ENCODE measurements around the gene DSCAM. TPM values are rescaled to one million over a fixed set of nuclear protein-coding genes. Genes with fewer than 3 reads are reported as not detected.
A peak's percentile ranks its signal among the peaks of the same experiment; 100 is the strongest.
"Not testable (repeated sequence)": the region's sequence is repeated elsewhere in the genome, so short reads cannot be mapped to it uniquely, and the experiment has no call there.

The DSCAM gene
- total RNA-seq, result not detected
- long read RNA-seq, result 0 reads

- DNase-seq, result no peak
- intact Hi-C loops (cut with DNase I), result loop anchor here in 1 of 2 donors (10.0 kb wide), 1 partner anchor 382 kb away; no protein-coding TSS in a partner anchor
- no peak for ATAC-seq
These were observed at the start of gene DSCAM for GRCh38 chr21:40846587-40847411. Gene DSCAM (minus strand): TSS chr21:40847158. CDS start chr21:40846661, 497 bp downstream.

DNA sequence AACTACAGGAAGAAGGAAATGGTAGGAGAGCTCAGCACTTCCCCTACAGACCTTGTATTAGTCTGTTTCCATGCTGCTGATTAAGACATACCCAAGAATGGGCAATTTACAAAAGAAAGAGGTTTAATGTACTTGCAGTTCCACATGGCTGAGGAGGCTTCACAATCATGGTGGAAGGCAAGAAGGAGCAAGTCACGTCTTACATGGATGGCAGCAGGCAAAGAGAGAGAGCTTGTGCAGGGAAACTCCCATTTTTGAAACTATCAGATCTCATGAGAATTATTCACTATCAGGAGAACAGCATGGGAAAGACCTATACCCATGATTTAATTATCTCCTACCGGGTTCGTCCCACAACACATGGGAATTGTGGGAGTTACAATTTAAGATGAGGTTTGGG is 48.7 kb upstream of the DSCAM start:
- intact Hi-C loops (cut with DNase I); DNase-seq; ATAC-seq: not testable (repeated sequence)

DNA sequence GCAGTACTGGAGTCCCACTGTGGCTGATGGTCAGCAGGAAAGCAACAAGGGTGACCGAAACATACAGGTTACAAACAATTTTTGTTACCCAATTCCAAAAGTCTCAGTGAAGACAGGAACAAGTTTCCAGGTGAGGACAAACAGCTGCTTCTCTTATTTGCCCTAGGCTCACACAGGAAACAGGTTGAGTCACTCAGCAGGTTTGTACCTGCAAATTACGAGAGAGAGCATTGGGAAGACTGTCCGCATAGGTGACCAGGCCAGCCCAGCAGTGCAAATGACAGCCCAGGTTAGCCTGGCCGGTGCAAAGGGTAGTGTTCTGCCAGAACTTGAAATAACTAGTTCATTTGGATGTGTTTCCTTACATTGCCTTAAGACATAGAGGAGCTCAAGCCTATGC is 40.0 kb upstream of the DSCAM start:
- ATAC-seq (no peak), DNase-seq (no peak)
- intact Hi-C loops (cut with DNase I), result no loop called here

DNA sequence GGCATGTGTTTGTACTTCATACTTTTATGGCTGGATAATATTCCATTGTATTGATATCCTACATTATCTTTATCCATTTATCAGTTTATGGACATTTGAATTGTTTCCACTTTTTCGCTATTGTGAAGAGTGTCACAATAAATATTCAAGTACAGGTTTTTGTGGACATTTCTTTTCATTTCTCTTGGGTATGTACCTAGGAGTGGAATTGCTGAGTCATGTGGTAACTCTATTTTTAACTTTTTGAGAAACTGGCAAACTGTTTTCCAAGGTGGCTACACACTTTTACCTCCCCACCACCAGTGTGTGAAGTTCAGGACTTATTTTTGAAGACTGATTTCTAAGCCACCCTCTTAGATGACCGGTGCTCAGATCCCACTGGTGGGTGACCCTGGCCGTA is 39.0 kb upstream of the DSCAM start:
- intact Hi-C loops (cut with DNase I), result no loop called here
- ATAC-seq (no peak), DNase-seq (no peak)

DNA sequence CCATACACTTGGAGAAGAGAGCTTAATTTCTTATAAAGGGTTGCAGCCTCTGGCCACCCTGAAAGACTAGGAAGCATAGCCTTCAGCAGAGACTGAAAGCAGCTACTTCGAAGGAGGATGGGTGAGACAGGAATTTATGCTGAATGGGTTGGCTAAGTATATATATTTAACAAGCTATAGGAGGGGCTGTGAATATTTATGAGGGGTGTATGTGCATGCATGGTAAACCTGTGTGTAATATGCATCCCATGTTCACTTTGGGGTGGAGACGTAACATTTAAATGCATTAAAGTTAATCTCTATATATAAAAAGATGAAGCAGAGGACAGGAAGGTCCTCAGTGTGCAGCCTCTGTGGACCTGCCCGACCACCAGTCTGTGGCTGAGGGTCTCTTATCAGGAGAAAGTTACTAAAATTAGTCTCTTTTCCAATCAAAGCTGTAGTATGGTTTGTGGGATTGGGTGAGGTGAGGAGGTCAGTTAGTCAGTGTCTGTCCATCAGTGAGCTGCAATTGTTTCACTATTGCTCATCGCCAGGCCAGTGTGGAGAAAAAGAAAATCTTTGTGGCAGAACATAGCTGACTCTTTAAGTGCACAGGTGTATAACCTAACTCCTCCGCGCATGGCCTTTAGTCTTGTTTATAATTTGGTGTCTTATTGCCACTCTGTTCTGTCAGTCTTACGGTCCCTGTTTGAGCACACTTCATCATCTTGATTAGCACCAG is 35.4 kb upstream of the DSCAM start:
- DNase-seq (no peak), ATAC-seq (no peak)
- intact Hi-C loops (cut with DNase I), result no loop called here

DNA sequence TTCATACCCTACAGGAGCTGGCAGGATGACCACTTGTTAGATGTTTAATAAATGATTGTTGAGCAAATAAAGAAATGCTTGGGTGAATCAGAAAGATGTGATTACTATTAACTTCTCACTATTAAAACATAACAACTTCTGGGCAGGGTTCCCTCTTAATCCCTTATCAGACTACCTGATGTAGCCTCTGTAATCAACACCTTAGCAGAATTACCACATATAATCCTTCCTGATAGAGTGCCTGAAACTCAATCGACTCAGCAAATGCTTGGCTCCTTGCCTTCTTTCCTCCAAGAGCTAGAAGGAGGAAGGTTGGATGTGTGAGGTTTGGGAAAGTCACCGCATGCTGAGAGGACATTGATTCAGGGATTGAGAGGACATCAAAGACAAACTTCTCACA is 34.8 kb upstream of the DSCAM start:
- intact Hi-C loops (cut with DNase I), result no loop called here
- DNase-seq (no peak), ATAC-seq (no peak)

DNA sequence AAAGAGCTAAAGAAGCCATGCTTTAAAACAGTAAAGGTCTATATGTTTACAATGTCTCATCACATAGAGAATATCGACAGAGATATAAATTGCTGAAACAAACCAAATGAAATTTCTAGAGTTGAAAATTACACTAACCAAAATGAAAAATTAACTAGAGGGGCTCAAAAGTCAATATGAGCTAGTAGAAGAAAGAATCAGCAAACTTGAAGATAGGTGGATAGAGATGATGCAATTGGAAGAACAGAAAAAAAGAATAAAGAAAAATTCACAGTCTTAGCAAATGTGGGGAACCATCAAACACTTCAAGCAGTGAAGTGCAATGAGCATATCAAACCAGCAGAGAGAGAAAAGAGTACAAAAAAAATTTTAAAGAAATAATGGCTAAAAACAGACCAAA is 24.1 kb upstream of the DSCAM start:
- intact Hi-C loops (cut with DNase I), result no loop called here
- no peak for ATAC-seq
- no peak for DNase-seq

GRCh38 chr21:40863839-40864238 is 16.9 kb upstream of the DSCAM start:
- intact Hi-C loops (cut with DNase I), result no loop called here
- ATAC-seq (no peak), DNase-seq (no peak)

DNA sequence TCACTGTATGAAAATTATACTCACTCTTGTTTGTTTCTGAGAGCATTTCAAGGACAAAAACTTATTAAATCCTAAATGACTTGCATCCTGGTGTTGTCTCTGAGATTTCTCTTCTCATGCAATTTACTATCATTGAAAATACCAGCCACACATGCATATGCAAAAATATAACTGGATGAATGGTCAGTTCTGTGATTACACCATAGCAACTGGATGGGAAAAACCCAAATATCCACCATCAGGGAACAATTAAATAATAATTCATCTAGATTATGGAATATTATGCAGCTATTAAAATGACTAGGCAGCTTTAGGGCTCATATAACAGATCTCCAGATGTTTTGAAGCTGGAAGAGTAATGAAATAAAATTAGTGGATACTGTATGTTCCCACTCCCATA is 11.6 kb upstream of the DSCAM start:
- DNase-seq (no peak), ATAC-seq (no peak)
- intact Hi-C loops (cut with DNase I), result no loop called here

DNA sequence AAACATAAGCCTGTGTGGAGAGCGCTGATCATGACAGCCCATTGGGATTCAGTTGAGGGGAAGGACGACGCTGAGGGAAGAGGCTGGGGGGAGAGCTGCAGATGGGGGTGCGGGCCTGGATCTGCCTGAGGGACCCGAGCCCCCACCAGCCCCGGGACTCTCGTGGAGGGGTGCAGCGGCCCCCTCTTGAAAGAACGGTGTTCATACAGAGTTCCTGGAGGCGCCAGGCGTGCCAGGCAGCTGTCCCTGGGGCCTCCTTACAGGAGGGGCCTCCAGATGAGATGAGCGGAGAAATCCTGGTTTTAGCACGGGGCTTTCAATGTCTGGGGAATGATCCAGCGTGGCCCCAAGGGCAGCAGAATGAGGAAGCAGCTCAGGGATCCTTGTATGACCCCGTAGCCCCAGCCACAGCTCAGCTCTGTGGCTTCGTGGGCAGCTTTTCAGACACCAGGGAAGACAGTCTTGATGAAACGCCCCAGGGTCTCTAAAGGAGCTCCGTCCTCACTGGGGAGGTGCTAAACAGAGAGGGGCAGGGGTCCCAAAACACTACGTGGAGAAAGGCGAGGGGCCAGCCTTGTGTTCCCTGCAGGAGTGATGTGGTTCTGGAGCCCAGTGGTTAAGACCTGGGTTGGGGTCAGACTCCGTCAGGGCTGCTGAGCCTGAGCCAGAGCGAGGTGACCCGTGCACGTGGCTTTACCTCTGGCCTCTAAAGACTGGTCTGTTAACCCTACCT is 7.2 kb upstream of the DSCAM start:
- intact Hi-C loops (cut with DNase I), result no loop called here
- DNase-seq, result no peak
- ATAC-seq, result no peak

DNA sequence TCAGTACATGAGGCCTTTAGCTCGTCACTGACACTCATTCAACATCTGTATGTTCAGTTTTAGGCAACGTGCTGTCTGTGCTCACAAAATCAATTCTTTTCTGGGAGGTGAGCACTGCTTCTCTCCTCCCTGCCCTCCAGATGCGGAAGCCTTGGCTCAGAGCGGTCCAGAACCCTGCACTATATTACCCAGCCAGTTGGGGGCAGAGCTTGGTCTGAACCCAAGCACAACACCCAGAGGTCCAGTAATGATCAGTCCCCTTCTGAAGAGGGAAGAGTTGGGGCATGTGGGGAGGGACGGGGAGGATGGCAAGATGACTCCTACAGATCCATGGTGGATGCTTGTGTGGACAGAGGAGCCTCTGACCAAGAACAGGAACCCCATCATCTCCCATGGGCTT is 5.6 kb upstream of the DSCAM start:
- DNase-seq (no peak), ATAC-seq (no peak)
- intact Hi-C loops (cut with DNase I), result no loop called here

GRCh38 chr21:40851749-40852148 is 4.8 kb upstream of the DSCAM start:
- DNase-seq, result no peak
- intact Hi-C loops (cut with DNase I), result no loop called here
- ATAC-seq, result no peak

DNA sequence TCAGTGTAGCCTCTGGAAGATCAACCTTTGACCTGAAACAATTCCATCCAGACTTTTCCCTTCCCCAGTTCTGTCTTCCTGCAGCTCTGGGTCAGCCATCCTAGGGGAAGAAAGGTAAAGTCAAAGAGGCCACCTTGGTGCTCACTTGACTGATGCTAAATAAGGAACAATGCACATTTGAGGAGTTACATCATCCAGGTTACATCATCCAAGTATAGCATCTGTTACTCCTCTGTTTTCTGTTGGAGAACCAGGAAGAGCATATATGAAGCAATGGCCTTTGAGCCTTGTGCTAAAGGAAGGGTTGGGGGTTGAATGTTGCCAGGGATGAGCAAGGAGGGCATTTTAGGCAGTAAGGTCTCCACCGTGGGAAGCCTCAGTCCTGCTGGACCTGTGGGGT is 3.1 kb upstream of the DSCAM start:
- DNase-seq, result no peak
- intact Hi-C loops (cut with DNase I), result no loop called here

GRCh38 chr21:40847951-40848350 is 993 bp upstream of the DSCAM start:
- ATAC-seq (no peak), DNase-seq (no peak)
- intact Hi-C loops (cut with DNase I), result loop anchor here in 1 of 2 donors (10.0 kb wide), 1 partner anchor 383 kb away; no protein-coding TSS in a partner anchor

More for the DNA sequence above, 3.1 kb upstream of the DSCAM start:
- ATAC-seq, result no peak

DNA sequence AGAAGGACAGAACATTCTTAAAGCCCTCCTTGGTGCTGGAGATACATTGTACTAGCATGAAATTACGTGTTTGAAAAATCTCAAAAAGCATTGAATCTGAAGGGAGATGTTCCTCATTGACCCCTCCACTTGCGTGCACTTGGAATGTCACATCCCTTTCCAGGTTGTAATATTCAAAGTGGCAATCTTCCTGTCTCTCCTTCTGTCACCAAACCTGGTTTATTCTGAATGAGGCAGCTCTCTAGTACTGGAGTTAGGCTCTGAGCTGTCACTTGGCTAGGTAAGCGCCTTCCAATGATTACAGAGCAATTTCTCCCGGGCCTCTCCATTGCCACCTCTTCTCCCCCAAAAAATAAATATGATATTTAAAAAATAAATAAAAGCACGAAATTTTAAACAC is 855 bp downstream of the DSCAM start:
- intact Hi-C loops (cut with DNase I), result loop anchor here in 1 of 2 donors (10.0 kb wide), 1 partner anchor 381 kb away; no protein-coding TSS in a partner anchor
- DNase-seq (no peak), ATAC-seq (no peak)

DNA sequence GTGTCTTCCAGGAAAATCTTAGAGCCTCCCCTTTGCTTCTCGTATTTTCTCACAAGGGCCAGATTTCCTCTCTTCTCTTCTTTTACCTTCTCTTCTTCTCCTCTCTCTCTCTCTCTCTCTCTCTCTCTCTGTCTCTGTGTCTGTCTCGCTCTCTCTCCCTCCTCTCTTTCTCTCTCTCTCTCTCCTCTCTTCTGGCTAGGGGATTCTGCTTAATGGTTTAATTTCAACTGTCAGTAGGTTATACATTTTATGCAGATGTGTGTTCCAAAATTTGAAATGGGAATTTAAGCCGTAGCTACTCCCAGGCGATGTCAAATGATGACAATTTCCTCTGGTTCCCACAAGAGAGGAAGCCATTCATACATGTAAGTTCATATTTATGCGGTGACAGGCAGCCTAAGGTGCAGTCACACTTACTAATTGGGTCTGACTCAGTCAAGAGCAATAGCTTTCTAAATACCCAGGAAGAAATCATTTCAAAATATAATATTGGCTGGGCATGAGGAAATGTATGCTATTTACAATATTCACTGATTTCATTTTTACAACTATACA is 1.4 kb downstream of the DSCAM start:
- intact Hi-C loops (cut with DNase I), result loop anchor here in 1 of 2 donors (10.0 kb wide), 1 partner anchor 381 kb away; no protein-coding TSS in a partner anchor
- no peak for ATAC-seq
- DNase-seq, result no peak

GRCh38 chr21:40844935-40845334 is 2.0 kb downstream of the DSCAM start:
- DNase-seq (no peak), ATAC-seq (no peak)
- intact Hi-C loops (cut with DNase I), result loop anchor here in 1 of 2 donors (10.0 kb wide), 1 partner anchor 380 kb away; no protein-coding TSS in a partner anchor

- ATAC-seq, result no peak
- intact Hi-C loops (cut with DNase I), result loop anchor here in 1 of 2 donors (10.0 kb wide), 1 partner anchor 377 kb away; no protein-coding TSS in a partner anchor
These were observed 4.8 kb downstream of the DSCAM start for GRCh38 chr21:40842197-40842552.

DNA sequence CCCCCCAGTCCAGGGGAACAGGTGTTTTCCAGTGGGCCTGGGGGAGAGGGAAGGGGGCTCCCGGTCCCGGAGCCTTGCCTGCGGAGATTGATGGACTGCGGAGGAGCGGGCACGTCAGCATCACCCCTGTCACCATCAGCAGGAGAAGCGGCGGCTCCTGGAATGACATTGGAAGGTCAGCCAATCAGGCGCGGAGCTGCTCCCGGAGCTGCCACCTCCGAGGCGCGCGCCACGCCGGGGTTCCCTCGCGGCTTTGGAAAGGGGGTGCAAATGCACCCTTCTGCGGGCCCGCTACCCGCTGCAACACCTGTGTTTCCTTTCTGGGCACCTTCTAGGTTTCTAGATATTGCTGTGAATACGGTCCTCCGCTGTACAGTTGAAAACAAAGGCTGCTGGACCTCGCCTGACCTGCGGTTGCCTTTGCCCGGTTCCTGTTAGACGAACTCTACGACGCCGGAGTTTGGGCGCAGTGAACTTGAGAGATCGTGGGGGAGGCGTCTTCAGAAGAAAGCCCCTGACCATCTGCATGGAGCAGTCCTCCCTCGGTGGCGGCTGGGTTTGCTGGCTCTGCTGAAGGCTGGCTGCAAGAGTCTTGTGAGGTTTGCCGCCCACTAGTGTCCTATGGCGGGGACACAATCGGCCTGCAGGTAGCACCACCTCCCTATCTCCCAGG is 5.3 kb downstream of the DSCAM start:
- peak; percentile 43 for DNase-seq
- intact Hi-C loops (cut with DNase I), result loop anchor here in 1 of 2 donors (10.0 kb wide), 1 partner anchor 377 kb away; no protein-coding TSS in a partner anchor

More at GRCh38 chr21:40842197-40842552, 4.8 kb downstream of the DSCAM start:
- no peak for DNase-seq

More for the DNA sequence above, 5.3 kb downstream of the DSCAM start:
- peak; percentile 53 to 62 for ATAC-seq

Measured in left cardiac atrium (tissue), 4 donors.